Spleen (tissue), 11 donors: ENCODE results near the gene ALK. TPM values are rescaled to one million over a fixed set of nuclear protein-coding genes. Genes with fewer than 3 reads are reported as not detected.

ENCODE experiments used
- DNase-seq: peaks from one replicate; pipeline ENCODE4 v3.0.0-alpha.2; 2020
- H3K27ac ChIP-seq, 8 donors: fragments of 200-600 bp; sonication (generic) in 7 of 8; 1 replicate in 4 of 8; 2 replicates in 4 of 8; pipeline versions ENCODE4 v1.5.0 to v1.8.0; 2016 to 2021; ENCODE audit warnings: inconsistent platforms in 4 of 8, mild to moderate bottlenecking in 4 of 8, moderate library complexity in 1 of 8
- H3K27me3 ChIP-seq, 7 donors: fragments of 200-600 bp; sonication (generic) in 6 of 7; replicated peaks in 1 of 7; 1 replicate in 4 of 7; 2 replicates in 3 of 7; pipeline versions ENCODE4 v1.5.0 to v1.8.0; 2016 to 2021; ENCODE audit warnings: inconsistent platforms in 3 of 7, mild to moderate bottlenecking in 1 of 7
- H3K36me3 ChIP-seq, 6 donors: fragments of 200-600 bp; sonication (generic) in 5 of 6; 1 replicate in 4 of 6; 2 replicates in 2 of 6; pipeline versions ENCODE4 v1.5.0 to v1.8.0; 2016 to 2021; ENCODE audit warnings: inconsistent platforms in 2 of 6
- H3K4me1 ChIP-seq, 6 donors: fragments of 200-600 bp; sonication (generic) in 5 of 6; 1 replicate in 3 of 6; 2 replicates in 3 of 6; pipeline versions ENCODE4 v1.5.0 to v1.8.0; 2016 to 2021; ENCODE audit warnings: inconsistent platforms in 3 of 6
- H3K4me3 ChIP-seq, 8 donors: fragments of 200-600 bp; sonication (generic) in 7 of 8; 1 replicate in 4 of 8; 2 replicates in 4 of 8; pipeline versions ENCODE4 v1.5.0 to v1.8.0; 2016 to 2021; ENCODE audit warnings: inconsistent platforms in 4 of 8, mild to moderate bottlenecking in 4 of 8, moderate library complexity in 2 of 8
- H3K9me3 ChIP-seq, 8 donors: fragments of 200-600 bp; sonication (generic) in 7 of 8; 1 replicate in 4 of 8; 2 replicates in 4 of 8; pipeline versions ENCODE4 v1.5.0 to v1.8.0; 2016 to 2021; ENCODE audit warnings: inconsistent platforms in 4 of 8
- CTCF ChIP-seq, 11 experiments: fragments of 200-600 bp in 7 of 11; fragments of 450-650 bp in 4 of 11; sonication (generic) in 4 of 11; IDR thresholded peaks in 8 of 11; conservative IDR thresholded peaks in 3 of 11; 1 replicate in 7 of 11; 2 replicates in 4 of 11; pipeline versions ENCODE4 v1.4.0 to v1.8.0; 2016 to 2021; ENCODE audit warnings: antibody characterized with exemption in 11 of 11, inconsistent platforms in 4 of 11, mild to moderate bottlenecking in 1 of 11
- POLR2A ChIP-seq, 3 donors: fragments of 450-650 bp; IDR thresholded peaks; one replicate each; pipeline ENCODE4 v1.5.1; 2017; ENCODE audit warnings: antibody characterized with exemption in 3 of 3, mild to moderate bottlenecking in 1 of 3
- POLR2AphosphoS5 ChIP-seq, 3 donors: sonication (generic); formaldehyde crosslinking; IDR thresholded peaks; one replicate each; pipeline ENCODE4 v1.5.1; 2017; ENCODE audit warnings: antibody characterized with exemption in 3 of 3
- WGBS, 5 donors: extraction: QIAGEN DNeasy Blood & Tissue Kit in 3 of 5; methylation state at CpG; one replicate each; pipeline versions ENCODE4 v1.1.5 to v1.1.7; 2013 to 2018; 5-methylcytosine and 5-hydroxymethylcytosine counted together
- intact Hi-C: fragments of 100-400 bp; cut with DNase I; formaldehyde crosslinking; loops from one replicate; pipeline ENCODE4 v1.15.0; 2023; ENCODE audit warnings: low total_unique reads
- polyA plus RNA-seq, 3 donors: library from polyadenylated mRNA; stranded (reverse); fragments of 200-250 nt; gene quantifications; one replicate each; pipeline ENCODE4 v1.2.1, GENCODE V29; 2013
- total RNA-seq, 7 donors: library from RNA; depleted of rRNA in 3 of 7; stranded (reverse); fragments of >200 nt in 3 of 7; fragmentation: NEBNext Ultra II Directional in 4 of 7; extraction: Animal tissue kit (Norgen Biotek cat#: 25700) in 4 of 7; gene quantifications; one replicate each; pipeline versions ENCODE4 v1.1.0 to v1.2.1, GENCODE V29; 2016 to 2021
- donor health status: healthy with polysubstance abuse.
- donor health status: DM: no; HTN: no; CAD: no; lungs with moderate emphysema.
- donor health status: DM: no; HTN: no; CAD: no.
- donor health status: Bipolar disorder and iron deficiency.
- donor health status: healthy.
- donor health status: DM: no; HTN: no; CAD: no.
- donor health status: DM: yes; HTN: yes; CAD: no.

The ALK gene
- total and polyA plus RNA-seq, 10 donors, result 0.03 to 0.28 (median 0.06) TPM; not detected in 7

GRCh38 chr2:29726976-29727375 is 194.4 kb downstream of the ALK start:
- 35 to 55% (median 44%) methylated on average over 2 of the region's 2 CpGs for WGBS, 5 donors
- no peak for DNase-seq
- H3K4me3 ChIP-seq, result no peak overlapping the region
- H3K9me3 ChIP-seq, result no peaks in the 10 kb centered on the region
- no peaks in the 10 kb centered on the region for H3K36me3 ChIP-seq
- intact Hi-C loops, result no loop called here
- no peaks in the 10 kb centered on the region for H3K4me1 ChIP-seq
- no peak for TF ChIP-seq POLR2A (IDR thresholded peaks at IDR 0.05)
- no peak for TF ChIP-seq POLR2AphosphoS5 (IDR thresholded peaks at IDR 0.05)
- TF ChIP-seq CTCF (IDR thresholded peaks at IDR 0.05 in 8 of 11, conservative IDR thresholded peaks at IDR 0.05 in 3 of 11), result no peak
- no peak overlapping the region for H3K27ac ChIP-seq
- peaks cover 0 to 7% (median 0%) of the 10 kb centered on the region in 7 donors for H3K27me3 ChIP-seq

GRCh38 chr2:29725610-29726009 is 195.8 kb downstream of the ALK start:
- Histone ChIP-seq H3K27me3 (peaks cover 0 to 7% (median 0%) of the 10 kb centered on the region in 7 donors), H3K4me3 (no peak overlapping the region), H3K4me1 (no peaks in the 10 kb centered on the region), H3K36me3 (no peaks in the 10 kb centered on the region), H3K27ac (no peak overlapping the region), H3K9me3 (no peaks in the 10 kb centered on the region)
- intact Hi-C loops, result no loop called here
- TF ChIP-seq POLR2AphosphoS5 (IDR thresholded peaks at IDR 0.05) (no peak), CTCF (IDR thresholded peaks at IDR 0.05 in 8 of 11, conservative IDR thresholded peaks at IDR 0.05 in 3 of 11) (no peak), POLR2A (IDR thresholded peaks at IDR 0.05) (no peak)
- 44 to 78% (median 46%) methylated on average over 2 of the region's 2 CpGs for WGBS, 5 donors
- DNase-seq, result no peak

- Histone ChIP-seq H3K4me3 (no peak overlapping the region), H3K27ac (no peak overlapping the region)
- 85 to 97% (median 95%) methylated on average over 3 of the region's 3 CpGs for WGBS, 5 donors
Measured at GRCh38 chr2:29724282-29724681, 197.1 kb downstream of the ALK start.

More at GRCh38 chr2:29724282-29724681, 197.1 kb downstream of the ALK start:
- H3K36me3 ChIP-seq, result no peaks in the 10 kb centered on the region
- no peak for TF ChIP-seq POLR2AphosphoS5 (IDR thresholded peaks at IDR 0.05)
- TF ChIP-seq POLR2A (IDR thresholded peaks at IDR 0.05), result no peak
- TF ChIP-seq CTCF (IDR thresholded peaks at IDR 0.05 in 8 of 11, conservative IDR thresholded peaks at IDR 0.05 in 3 of 11), result no peak
- no peaks in the 10 kb centered on the region for H3K9me3 ChIP-seq
- DNase-seq, result no peak
- intact Hi-C loops, result no loop called here
- H3K4me1 ChIP-seq, result no peaks in the 10 kb centered on the region
- peaks cover 0 to 7% (median 0%) of the 10 kb centered on the region in 7 donors for H3K27me3 ChIP-seq
